HEK293 (cell line): ENCODE results near the gene PDE10A.

Source experiments
- CTCF ChIA-PET: fragments of 350-600 bp; formaldehyde crosslinking; extraction: SDS; loops from one replicate; lab custom pipeline; 2021; ENCODE audit warnings: antibody characterized with exemption; lab: Yijun Ruan, JAX
- POLR2A ChIA-PET: fragments of 300-600 bp; formaldehyde crosslinking; extraction: SDS; loops from one replicate; lab custom pipeline; 2020; ENCODE audit warnings: antibody characterized with exemption, inconsistent platforms; lab: Yijun Ruan, JAX
- H3K27ac ChIP-seq: fragments of 200-500 bp; sonication (Bioruptor generic); 2 replicates; pipeline ENCODE4 v1.5.1; 2014; ENCODE audit warnings: low read depth, low read length, control low read depth, inconsistent platforms; ENCODE audit errors: extremely low read depth
- H3K36me3 ChIP-seq, 2 experiments: fragments of 200-500 bp in 1 of 2; sonication (Bioruptor generic) in 1 of 2; 1 replicate in 1 of 2; 2 replicates in 1 of 2; pipeline ENCODE4 v1.5.1; 2014 to 2017; ENCODE audit warnings: inconsistent platforms in 2 of 2, low read length in 2 of 2; ENCODE audit not compliant: control insufficient read depth in 2 of 2, insufficient read depth in 1 of 2
- H3K4me1 ChIP-seq: fragments of 200-500 bp; sonication (Bioruptor generic); 2 replicates; pipeline ENCODE4 v1.5.1; 2014; ENCODE audit warnings: mild to moderate bottlenecking, low read length, inconsistent platforms; ENCODE audit not compliant: control insufficient read depth, insufficient read depth
- H3K4me3 ChIP-seq: 2 replicates; pipeline ENCODE4 v1.5.1; 2011; ENCODE audit warnings: low read depth, mild to moderate bottlenecking, control low read depth, low read length, moderate library complexity
- H3K9me3 ChIP-seq: fragments of 200-500 bp; sonication (Bioruptor generic); 2 replicates; pipeline ENCODE4 v1.5.1; 2014; ENCODE audit warnings: low read depth, low read length, inconsistent platforms; ENCODE audit not compliant: control insufficient read depth, insufficient read depth
- CTCF ChIP-seq: fragments of 450-650 bp; formaldehyde crosslinking; IDR thresholded peaks from 2 replicates; pipeline ENCODE4 v1.5.1; 2016; ENCODE audit warnings: missing biosample characterization, missing genetic modification characterization
- HIC1 ChIP-seq: fragments of 450-650 bp; formaldehyde crosslinking; IDR thresholded peaks from 2 replicates; pipeline ENCODE4 v1.5.1; 2016; ENCODE audit warnings: missing biosample characterization, missing genetic modification characterization
- KLF8 ChIP-seq: fragments of 450-650 bp; formaldehyde crosslinking; IDR thresholded peaks from 2 replicates; pipeline ENCODE4 v1.5.1; 2016; ENCODE audit warnings: missing biosample characterization, missing genetic modification characterization
- MZF1 ChIP-seq: fragments of 450-650 bp; formaldehyde crosslinking; IDR thresholded peaks from 2 replicates; pipeline ENCODE4 v1.5.1; 2017; ENCODE audit warnings: missing biosample characterization, missing genetic modification characterization, borderline replicate concordance
- PRDM4 ChIP-seq: fragments of 450-650 bp; formaldehyde crosslinking; IDR thresholded peaks from 2 replicates; pipeline ENCODE4 v1.5.1; 2017; ENCODE audit warnings: missing biosample characterization, missing genetic modification characterization
- ZBTB48 ChIP-seq: fragments of 450-650 bp; formaldehyde crosslinking; IDR thresholded peaks from 2 replicates; pipeline ENCODE4 v1.5.1; 2016; ENCODE audit warnings: missing biosample characterization, missing genetic modification characterization
- ZBTB7A ChIP-seq: fragments of 450-650 bp; formaldehyde crosslinking; IDR thresholded peaks from 2 replicates; pipeline ENCODE4 v1.5.1; 2016; ENCODE audit warnings: low read depth, missing biosample characterization, missing genetic modification characterization
- ZNF132 ChIP-seq: fragments of 450-650 bp; formaldehyde crosslinking; IDR thresholded peaks from 2 replicates; pipeline ENCODE4 v1.5.1; 2017; ENCODE audit warnings: missing biosample characterization, missing genetic modification characterization, borderline replicate concordance
- ZNF133 ChIP-seq: fragments of 450-650 bp; formaldehyde crosslinking; IDR thresholded peaks from 2 replicates; pipeline ENCODE4 v1.5.1; 2016; ENCODE audit warnings: missing biosample characterization, missing genetic modification characterization
- ZNF248 ChIP-seq: fragments of 450-650 bp; formaldehyde crosslinking; IDR thresholded peaks from 2 replicates; pipeline ENCODE4 v1.5.1; 2017; ENCODE audit warnings: missing biosample characterization, missing genetic modification characterization
- ZNF280D ChIP-seq: fragments of 450-650 bp; formaldehyde crosslinking; IDR thresholded peaks from 2 replicates; pipeline ENCODE4 v1.5.1; 2016; ENCODE audit warnings: missing biosample characterization, missing genetic modification characterization
- ZNF394 ChIP-seq: fragments of 450-650 bp; formaldehyde crosslinking; IDR thresholded peaks from 2 replicates; pipeline ENCODE4 v1.5.1; 2016; ENCODE audit warnings: missing biosample characterization, missing genetic modification characterization, mild to moderate bottlenecking, moderate library complexity, borderline replicate concordance
- ZNF404 ChIP-seq: fragments of 450-650 bp; formaldehyde crosslinking; IDR thresholded peaks from 2 replicates; pipeline ENCODE4 v1.5.1; 2017; ENCODE audit warnings: missing biosample characterization, missing genetic modification characterization
- ZNF501 ChIP-seq: fragments of 450-650 bp; formaldehyde crosslinking; IDR thresholded peaks from 2 replicates; pipeline ENCODE4 v1.5.1; 2016; ENCODE audit warnings: missing biosample characterization, missing genetic modification characterization
- ZNF513 ChIP-seq: fragments of 450-650 bp; IDR thresholded peaks from 2 replicates; pipeline ENCODE4 v1.5.1; 2018; ENCODE audit warnings: missing biosample characterization, missing genetic modification characterization
- ZNF518A ChIP-seq: fragments of 450-650 bp; formaldehyde crosslinking; conservative IDR thresholded peaks from 2 replicates; pipeline ENCODE4 v1.5.1; 2016; ENCODE audit warnings: low read depth, missing biosample characterization, missing genetic modification characterization
- ZNF521 ChIP-seq: fragments of 450-650 bp; formaldehyde crosslinking; IDR thresholded peaks from 2 replicates; pipeline ENCODE4 v1.5.1; 2017; ENCODE audit warnings: missing biosample characterization, mild to moderate bottlenecking, missing genetic modification characterization
- ZNF548 ChIP-seq: fragments of 450-650 bp; formaldehyde crosslinking; IDR thresholded peaks from 2 replicates; pipeline ENCODE4 v1.5.1; 2016; ENCODE audit warnings: missing biosample characterization, missing genetic modification characterization
- ZNF585B ChIP-seq: fragments of 450-650 bp; formaldehyde crosslinking; IDR thresholded peaks from 2 replicates; pipeline ENCODE4 v1.5.1; 2016; ENCODE audit warnings: missing biosample characterization, missing genetic modification characterization
- ZNF747 ChIP-seq: fragments of 450-650 bp; formaldehyde crosslinking; IDR thresholded peaks from 2 replicates; pipeline ENCODE4 v1.5.1; 2016; ENCODE audit warnings: missing biosample characterization, missing genetic modification characterization

The PDE10A gene

GRCh38 chr6:165635965-165636364 lies 27.1 kb downstream of the PDE10A start:
- CTCF ChIA-PET = interaction anchor here (0.6 to 1.3 kb wide), 3 partner anchors 62 to 196 kb away, joined by 3 to 5 read pairs (median 4); no protein-coding TSS in a partner anchor

More at GRCh38 chr6:165635965-165636364, 27.1 kb downstream of the PDE10A start:
- Histone ChIP-seq H3K9me3 (no peaks in the 10 kb centered on the region), H3K4me1 (peaks cover 13% of the 10 kb centered on the region; the same call in 1 of the 2 replicates)
- TF ChIP-seq ZNF280D (tag by site-specific recombination) (no peak), ZNF747 (no peak), MZF1 (no peak), ZNF133 (tag by site-specific recombination) (no peak), ZNF521 (tag by site-specific recombination) (no peak), ZNF518A (tag by site-specific recombination) (no peak), HIC1 (tag by site-specific recombination) (no peak), ZNF132 (tag by site-specific recombination) (no peak), PRDM4 (no peak), ZBTB48 (tag by site-specific recombination) (no peak), ZNF548 (tag by site-specific recombination) (no peak), KLF8 (tag by site-specific recombination) (no peak), ZBTB7A (tag by site-specific recombination) (no peak), ZNF501 (tag by site-specific recombination) (no peak), CTCF (no peak), ZNF585B (tag by site-specific recombination) (no peak), ZNF513 (tag by site-specific recombination) (no peak), ZNF248 (no peak), ZNF394 (tag by site-specific recombination) (no peak), ZNF404 (tag by site-specific recombination) (no peak)
- TF ChIP-seq, all 188 proteins: peak for 0
- Histone ChIP-seq H3K27ac (no peak overlapping the region), H3K4me3 (no peak overlapping the region), H3K36me3 (no peaks in the 10 kb centered on the region)
- POLR2A ChIA-PET = interaction anchor here (1.6 kb wide), 1 partner anchor 11 kb away, joined by 4 read pairs; no protein-coding TSS in a partner anchor
